ENCODE measurements around the gene PKNOX2.

PKNOX2 gene

GRCh38 chr11:125449565-125449964 is 285.0 kb downstream of the PKNOX2 start:
- H3K27me3 ChIP-seq (ENCODE audit: insufficient read depth, low read depth), result no peaks in the 10 kb centered on the region
- no peak overlapping the region for H3K9ac ChIP-seq
- no peaks in the 10 kb centered on the region for H3K36me3 ChIP-seq (ENCODE audit: insufficient read depth)
- no peak overlapping the region for H3K4me2 ChIP-seq
- no peak overlapping the region for H2AFZ ChIP-seq (ENCODE audit: low read depth)
- no peaks in the 10 kb centered on the region for H4K20me1 ChIP-seq (ENCODE audit: insufficient read depth)
- peaks cover 5% of the 10 kb centered on the region for H3K4me1 ChIP-seq (ENCODE audit: low read depth, poor library complexity, severe bottlenecking)
- no peak overlapping the region for H3K27ac ChIP-seq
- no peaks in the 10 kb centered on the region for H3K79me2 ChIP-seq (ENCODE audit: insufficient read depth, low read depth)
- no peak overlapping the region for H3K4me3 ChIP-seq (IDR thresholded peaks at IDR 0.05; ENCODE audit: insufficient read depth, low read depth, low read length)
- no peak for TF ChIP-seq CTCF (conservative IDR thresholded peaks at IDR 0.05; ENCODE audit: low read depth, low read length)

- no peak overlapping the region for H3K27ac ChIP-seq
- no peak overlapping the region for H3K4me3 ChIP-seq (IDR thresholded peaks at IDR 0.05; ENCODE audit: insufficient read depth, low read depth, low read length)
- no peaks in the 10 kb centered on the region for H3K27me3 ChIP-seq (ENCODE audit: insufficient read depth, low read depth)
- TF ChIP-seq CTCF (conservative IDR thresholded peaks at IDR 0.05; ENCODE audit: low read depth, low read length), result no peak
- peaks cover 5% of the 10 kb centered on the region for H3K4me1 ChIP-seq (ENCODE audit: low read depth, poor library complexity, severe bottlenecking)
- H3K36me3 ChIP-seq (ENCODE audit: insufficient read depth), result no peaks in the 10 kb centered on the region
- H4K20me1 ChIP-seq (ENCODE audit: insufficient read depth), result no peaks in the 10 kb centered on the region
- H3K4me2 ChIP-seq, result peak overlapping the region; percentile 34; the same call in 1 of the 2 replicates
- H3K9ac ChIP-seq, result no peak overlapping the region
- H3K79me2 ChIP-seq (ENCODE audit: insufficient read depth, low read depth), result no peaks in the 10 kb centered on the region
- H2AFZ ChIP-seq (ENCODE audit: low read depth), result peak overlapping the region; percentile 49; the same call in 1 of the 2 replicates
These were observed 287.0 kb downstream of the PKNOX2 start for GRCh38 chr11:125451400-125452124.

- H3K79me2 ChIP-seq (ENCODE audit: insufficient read depth, low read depth), result no peaks in the 10 kb centered on the region
- no peak overlapping the region for H3K4me3 ChIP-seq (IDR thresholded peaks at IDR 0.05; ENCODE audit: insufficient read depth, low read depth, low read length)
- TF ChIP-seq CTCF (conservative IDR thresholded peaks at IDR 0.05; ENCODE audit: low read depth, low read length), result no peak
- peak overlapping the region; percentile 50; the same call in 1 of the 2 replicates for H2AFZ ChIP-seq (ENCODE audit: low read depth)
- H3K27me3 ChIP-seq (ENCODE audit: insufficient read depth, low read depth), result no peaks in the 10 kb centered on the region
- H3K36me3 ChIP-seq (ENCODE audit: insufficient read depth), result no peaks in the 10 kb centered on the region
- no peak overlapping the region for H3K4me2 ChIP-seq
- H3K27ac ChIP-seq, result no peak overlapping the region
- no peak overlapping the region for H3K9ac ChIP-seq
- H3K4me1 ChIP-seq (ENCODE audit: low read depth, poor library complexity, severe bottlenecking), result peaks cover 5% of the 10 kb centered on the region
- no peaks in the 10 kb centered on the region for H4K20me1 ChIP-seq (ENCODE audit: insufficient read depth)
These were observed 287.5 kb downstream of the PKNOX2 start for GRCh38 chr11:125452125-125452470.

- H3K4me3 ChIP-seq (IDR thresholded peaks at IDR 0.05; ENCODE audit: insufficient read depth, low read depth, low read length), result no peak overlapping the region
- H3K36me3 ChIP-seq (ENCODE audit: insufficient read depth), result no peaks in the 10 kb centered on the region
- H3K9ac ChIP-seq, result no peak overlapping the region
- H4K20me1 ChIP-seq (ENCODE audit: insufficient read depth), result no peaks in the 10 kb centered on the region
- TF ChIP-seq CTCF (conservative IDR thresholded peaks at IDR 0.05; ENCODE audit: low read depth, low read length), result no peak
- H3K27ac ChIP-seq, result no peak overlapping the region
- no peaks in the 10 kb centered on the region for H3K27me3 ChIP-seq (ENCODE audit: insufficient read depth, low read depth)
- H3K4me1 ChIP-seq (ENCODE audit: low read depth, poor library complexity, severe bottlenecking), result peaks cover 5% of the 10 kb centered on the region
- H3K79me2 ChIP-seq (ENCODE audit: insufficient read depth, low read depth), result no peaks in the 10 kb centered on the region
- no peak overlapping the region for H2AFZ ChIP-seq (ENCODE audit: low read depth)
- no peak overlapping the region for H3K4me2 ChIP-seq
These were observed 289.5 kb downstream of the PKNOX2 start for GRCh38 chr11:125454047-125454446.
